Upper lobe of right lung (tissue), 1 donor: ENCODE measurements around the gene PRM1. TPM values are rescaled to one million over a fixed set of nuclear protein-coding genes. Genes with fewer than 3 reads are reported as not detected.

Experiments
- ATAC-seq: fragments of 200-7000 bp; cut with Tn5 transposase; one replicate; pipeline ENCODE4 v1.9.1; 2020; ENCODE audit warnings: mild to moderate bottlenecking, moderate library complexity
- DNase-seq: peaks from one replicate; pipeline ENCODE4 v3.0.0-alpha.2; 2020
- H3K27ac ChIP-seq: fragments of 200-600 bp; one replicate; pipeline ENCODE4 v1.8.0; 2022
- H3K27me3 ChIP-seq: fragments of 200-600 bp; one replicate; pipeline ENCODE4 v1.8.0; 2022; ENCODE audit warnings: mild to moderate bottlenecking
- H3K36me3 ChIP-seq: fragments of 200-600 bp; one replicate; pipeline ENCODE4 v1.8.0; 2022
- H3K4me1 ChIP-seq: fragments of 200-600 bp; one replicate; pipeline ENCODE4 v1.8.0; 2022
- H3K4me3 ChIP-seq: fragments of 200-600 bp; one replicate; pipeline ENCODE4 v1.8.0; 2022; ENCODE audit warnings: mild to moderate bottlenecking
- H3K9me3 ChIP-seq: fragments of 200-600 bp; one replicate; pipeline ENCODE4 v1.8.0; 2022
- CTCF ChIP-seq: fragments of 200-600 bp; IDR thresholded peaks from one replicate; pipeline ENCODE4 v1.8.0; 2022; ENCODE audit warnings: antibody characterized with exemption
- intact Hi-C: fragments of 100-400 bp; cut with DNase I; formaldehyde crosslinking; loops from one replicate; pipeline ENCODE4 v1.11.0; 2022
- total RNA-seq: library from RNA; stranded (reverse); fragmentation: NEBNext Ultra II Directional; extraction: Animal tissue kit (Norgen Biotek cat#: 25700); gene quantifications from one replicate; pipeline ENCODE4 v1.2.1, GENCODE V29; 2021
- donor health status: DM: no; HTN: yes; CAD: no; lungs with severe emphysema.

Gene PRM1
- total RNA-seq, 1 donor from 2014 or later, result not detected

- no peaks in the 10 kb centered on the region for H3K27me3 ChIP-seq
- intact Hi-C loops, result no loop called here
- H3K4me1 ChIP-seq, result peaks cover 25% of the 10 kb centered on the region
- H3K9me3 ChIP-seq, result no peaks in the 10 kb centered on the region
- H3K27ac ChIP-seq, result peak overlapping the region; percentile 82
- H3K36me3 ChIP-seq, result no peaks in the 10 kb centered on the region
- DNase-seq (no peak), ATAC-seq (peak; percentile 78)
- no peak overlapping the region for H3K4me3 ChIP-seq
- TF ChIP-seq CTCF, result no peak
Measured at GRCh38 chr16:11306997-11307638, 26.0 kb upstream of the PRM1 start.

- Histone ChIP-seq H3K27me3 (no peaks in the 10 kb centered on the region), H3K9me3 (no peaks in the 10 kb centered on the region), H3K4me1 (peaks cover 25% of the 10 kb centered on the region), H3K36me3 (no peaks in the 10 kb centered on the region), H3K27ac (no peak overlapping the region), H3K4me3 (no peak overlapping the region)
- ATAC-seq (no peak), DNase-seq (no peak)
- TF ChIP-seq CTCF, result no peak
- intact Hi-C loops, result no loop called here
Measured at GRCh38 chr16:11306381-11306780, 25.3 kb upstream of the PRM1 start.

DNA sequence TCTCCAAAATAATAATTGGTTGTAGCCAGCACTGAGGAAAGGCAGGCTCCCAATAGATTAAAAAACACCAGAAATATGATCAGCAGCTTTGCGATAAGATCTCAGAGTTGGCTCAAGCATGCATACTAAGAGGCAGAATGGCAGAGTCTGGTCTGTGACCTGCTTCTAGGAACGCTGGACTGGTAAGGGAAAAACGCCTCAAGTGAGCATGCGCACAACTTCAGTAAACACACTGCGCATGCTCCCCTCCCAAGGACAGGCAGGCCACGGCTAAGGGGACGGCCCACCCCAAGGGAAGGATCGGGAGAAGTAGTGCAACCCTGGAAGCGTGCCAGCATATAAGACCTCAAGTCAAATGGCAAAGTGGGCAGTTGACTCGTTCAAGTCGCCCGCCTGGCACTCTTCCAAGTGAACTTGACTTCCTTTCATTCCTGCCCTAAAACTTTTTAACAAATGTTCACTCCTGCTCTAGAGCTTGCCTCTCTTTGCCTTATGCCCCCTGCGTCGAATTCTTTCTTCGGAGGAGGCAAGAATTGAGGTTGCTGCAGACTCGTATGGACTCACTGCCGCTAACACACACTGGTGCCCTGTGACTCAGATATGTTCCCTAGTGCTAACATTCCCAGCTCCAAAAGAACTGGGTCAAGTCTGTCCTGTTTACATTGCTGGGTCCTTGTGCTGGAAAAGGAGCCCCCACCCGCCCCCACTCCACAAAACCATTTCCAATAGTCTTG, 22.4 kb upstream of the PRM1 start:
- peak; percentile 80 for ATAC-seq
- DNase-seq, result peak; percentile 82
- no peaks in the 10 kb centered on the region for H3K36me3 ChIP-seq
- no peak for TF ChIP-seq CTCF
- peaks cover 11% of the 10 kb centered on the region for H3K4me1 ChIP-seq
- H3K4me3 ChIP-seq, result no peak overlapping the region
- no peaks in the 10 kb centered on the region for H3K9me3 ChIP-seq
- H3K27ac ChIP-seq, result peak overlapping the region; percentile 74
- H3K27me3 ChIP-seq, result no peaks in the 10 kb centered on the region
- intact Hi-C loops, result no loop called here

- intact Hi-C loops, result no loop called here
- DNase-seq, result no peak
Measured at GRCh38 chr16:11302977-11303376, 21.8 kb upstream of the PRM1 start.

More at GRCh38 chr16:11302977-11303376, 21.8 kb upstream of the PRM1 start:
- H3K4me3 ChIP-seq, result no peak overlapping the region
- peaks cover 8% of the 10 kb centered on the region for H3K4me1 ChIP-seq
- ATAC-seq, result no peak
- no peaks in the 10 kb centered on the region for H3K27me3 ChIP-seq
- no peak for TF ChIP-seq CTCF
- peak overlapping the region; percentile 74 for H3K27ac ChIP-seq
- H3K36me3 ChIP-seq, result no peaks in the 10 kb centered on the region
- no peaks in the 10 kb centered on the region for H3K9me3 ChIP-seq
